GM18499 (cell line): ENCODE measurements around the gene SPRR2A.
"Not testable (repeated sequence)": the region's sequence is repeated elsewhere in the genome, so short reads cannot be mapped to it uniquely, and the experiment has no call there.

Experiments used
- ATAC-seq: cut with Tn5 transposase; IDR thresholded peaks from one replicate; pipeline ENCODE4 v1.9.1; 2021; ENCODE audit warnings: moderate number of reproducible peaks; ENCODE audit not compliant: insufficient read depth, unreplicated experiment

SPRR2A gene

DNA sequence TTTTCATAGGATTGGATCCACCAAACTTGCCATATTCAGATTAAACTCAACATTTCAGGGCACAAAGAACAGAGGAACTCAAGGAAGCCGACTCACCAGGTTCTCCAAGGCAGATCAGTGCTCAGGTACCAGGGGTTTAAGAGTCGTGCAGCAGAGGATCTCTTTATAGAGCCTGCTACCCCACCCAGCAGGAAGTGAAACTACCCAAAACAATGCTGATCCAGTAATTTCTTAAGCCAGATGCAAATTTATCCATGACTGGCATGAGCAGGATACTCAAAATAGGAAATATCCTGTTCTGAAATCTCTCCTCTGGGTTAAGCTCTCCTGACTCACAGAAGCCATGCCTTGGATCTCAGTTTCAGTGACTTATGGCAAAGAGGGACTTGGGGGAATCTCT lies at the start of gene SPRR2A:
TSS of gene SPRR2A (minus strand) at position 138 of the 400 bp plus-strand sequence. CDS start 777 bp downstream, outside the sequence.
- ATAC-seq = no peak

DNA sequence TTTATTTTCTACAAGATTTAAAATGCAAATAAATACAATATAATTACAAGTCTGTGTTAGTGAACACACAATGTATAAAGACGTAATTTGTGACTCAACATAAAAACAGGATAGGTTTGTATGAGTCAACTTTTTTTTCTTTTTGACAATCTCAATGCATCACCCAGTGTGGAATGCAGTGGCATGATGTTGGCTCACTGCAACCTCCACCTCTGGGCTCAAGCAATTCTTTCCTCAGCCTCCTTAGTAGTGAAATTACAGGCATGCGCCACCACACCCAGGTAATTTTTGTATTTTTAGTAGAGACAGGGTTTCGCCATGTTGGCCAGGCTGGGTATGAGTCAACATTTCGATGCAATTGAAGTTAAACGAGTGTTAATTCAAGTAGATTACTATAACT lies 42.9 kb upstream of the SPRR2A start:
- ATAC-seq = no peak

DNA sequence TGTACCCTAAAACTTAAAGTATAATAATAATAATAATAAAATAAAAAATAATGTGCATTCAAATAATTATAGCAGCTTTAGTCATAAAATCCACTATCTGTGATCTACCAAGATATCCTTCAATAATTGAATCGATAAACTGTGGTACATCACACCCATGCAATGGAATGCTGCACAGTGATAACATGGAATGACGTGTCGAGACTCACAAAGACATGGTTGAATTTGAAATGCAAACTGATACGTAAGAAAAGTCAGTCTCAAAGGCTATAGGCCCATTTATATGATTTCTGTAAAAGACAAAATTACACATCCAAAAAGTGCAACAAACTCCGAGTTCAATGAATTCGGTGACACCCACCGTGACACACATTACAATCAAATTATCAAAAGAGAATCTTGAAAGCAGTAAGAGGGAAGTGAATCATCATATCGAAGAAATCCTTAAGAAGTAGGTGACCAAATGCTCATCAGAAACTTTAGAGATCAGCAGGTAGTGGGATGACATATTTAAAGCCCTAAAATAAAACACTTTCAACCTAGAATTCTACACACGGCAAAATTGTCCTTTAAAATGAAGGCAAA lies 42.2 kb upstream of the SPRR2A start:
- no peak for ATAC-seq

DNA sequence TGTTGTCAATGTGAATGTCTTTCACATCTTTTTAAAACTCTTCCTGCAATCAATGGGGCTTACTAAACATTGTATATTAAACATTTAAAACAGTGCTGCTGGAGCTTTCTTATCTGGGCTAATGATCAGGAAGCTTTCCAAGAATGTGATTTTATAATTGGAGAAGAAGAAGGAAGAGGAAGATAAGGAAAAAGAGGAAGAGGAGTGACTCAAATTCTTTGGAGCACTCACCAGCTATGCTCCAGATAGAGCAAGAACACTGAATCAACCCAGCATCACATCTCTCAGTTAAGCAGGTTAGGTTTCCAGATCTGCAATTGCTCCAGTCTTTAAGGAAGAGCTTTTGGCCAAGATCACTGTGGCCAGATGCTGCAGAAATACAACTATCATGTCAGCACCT lies 38.5 kb upstream of the SPRR2A start:
- no peak for ATAC-seq

DNA sequence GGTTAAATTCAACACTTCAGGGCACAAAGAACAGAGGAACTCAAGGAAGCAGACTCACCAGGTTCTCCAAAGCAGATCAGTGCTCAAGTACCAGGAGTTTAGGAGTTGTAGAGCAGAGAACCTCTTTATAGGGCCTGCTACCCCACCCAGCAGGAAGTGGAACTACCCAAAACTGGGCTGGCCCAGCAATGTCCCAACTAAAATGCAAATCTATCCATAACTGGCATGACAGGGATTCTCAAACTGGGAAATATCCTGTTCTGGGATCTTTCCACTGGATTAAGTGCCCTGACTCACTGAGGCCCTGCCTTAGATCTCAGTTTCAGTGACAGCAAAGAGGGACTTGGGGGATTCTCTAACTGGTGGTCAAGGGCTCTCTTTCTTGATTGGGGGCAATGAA lies 37.1 kb upstream of the SPRR2A start, which contains the start of gene SPRR2E:
TSS of gene SPRR2E (minus strand) at position 101 of the 400 bp plus-strand sequence. CDS start 775 bp downstream, outside the sequence.
- ATAC-seq = no peak

DNA sequence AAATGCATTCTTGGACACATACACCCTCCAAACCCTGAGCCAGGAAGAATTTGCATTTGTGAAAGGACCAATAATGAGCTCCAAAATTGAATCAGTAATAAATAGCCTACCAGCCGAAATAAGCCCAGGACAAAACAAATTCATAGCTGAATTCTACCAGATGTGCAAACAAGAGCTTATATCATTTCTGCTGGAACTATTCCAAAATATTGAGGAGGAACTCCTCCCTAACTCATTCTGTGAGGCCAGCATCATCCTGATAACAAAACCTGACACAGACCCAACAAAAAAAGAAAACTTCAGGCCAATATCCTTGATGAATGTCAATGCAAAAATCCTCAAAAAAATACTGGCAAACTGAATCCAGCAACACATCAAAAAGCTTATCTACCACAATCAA lies 30.3 kb upstream of the SPRR2A start:
- no peak for ATAC-seq

DNA sequence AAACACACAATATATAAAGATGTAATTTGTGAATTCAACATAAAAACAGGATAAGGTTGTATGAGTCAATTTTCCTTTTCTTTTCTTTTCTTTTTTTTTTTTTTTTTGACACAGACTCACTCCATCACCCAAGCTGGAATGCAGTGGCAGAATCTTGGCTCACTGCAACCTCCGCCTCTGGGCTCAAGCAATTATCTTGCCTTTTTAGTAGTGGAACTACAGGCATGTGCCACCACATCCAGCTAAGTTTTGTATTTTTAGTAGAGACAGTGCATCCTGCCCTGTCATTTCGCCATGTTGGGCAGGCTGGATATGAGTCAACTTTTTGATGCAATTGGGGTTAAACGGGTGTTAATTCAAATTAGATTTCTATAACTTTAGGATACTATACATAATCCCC lies 24.4 kb upstream of the SPRR2A start:
- no peak for ATAC-seq

DNA sequence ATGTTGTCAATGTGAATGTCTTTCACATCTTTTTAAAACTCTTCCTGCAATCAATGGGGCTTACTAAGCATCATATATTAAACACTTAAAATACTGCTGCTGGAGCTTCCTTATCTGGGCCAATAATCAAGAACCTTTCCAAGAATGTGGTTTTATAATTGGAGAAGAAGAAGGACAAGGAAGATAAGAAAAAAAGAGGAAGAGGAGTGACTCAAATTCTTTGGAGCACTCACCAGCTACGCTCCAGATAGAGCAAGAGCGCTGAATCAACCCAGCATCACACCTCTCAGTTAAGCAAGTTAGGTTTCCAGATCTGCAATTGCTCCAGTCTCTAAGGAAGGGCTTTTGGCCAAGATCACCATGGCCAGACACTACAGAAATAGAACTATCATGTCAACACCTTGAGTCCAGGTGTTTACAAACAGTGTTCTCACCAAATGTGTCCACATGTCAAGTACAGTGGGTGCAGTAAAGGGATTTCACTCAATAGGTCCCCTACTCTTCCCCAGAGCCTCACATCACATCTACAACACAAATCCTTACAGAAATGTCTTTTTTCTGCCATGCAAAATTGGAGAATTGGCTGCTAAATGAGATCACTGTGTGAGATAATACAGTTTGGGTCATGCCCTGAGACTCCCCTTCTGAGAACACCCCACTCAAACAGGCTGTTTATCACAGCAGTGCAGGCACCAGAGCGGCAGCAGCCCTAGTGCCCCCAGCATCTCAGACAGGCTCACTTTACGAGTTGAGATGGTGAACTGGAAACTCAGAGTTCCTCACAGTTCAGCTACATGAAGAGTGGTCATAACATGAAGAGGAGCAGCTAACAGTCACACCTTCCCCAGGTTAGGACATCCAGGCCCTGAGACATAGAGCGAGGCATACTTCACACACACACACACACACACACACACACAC lies 15.8 kb upstream of the SPRR2A start:
- no peak for ATAC-seq

DNA sequence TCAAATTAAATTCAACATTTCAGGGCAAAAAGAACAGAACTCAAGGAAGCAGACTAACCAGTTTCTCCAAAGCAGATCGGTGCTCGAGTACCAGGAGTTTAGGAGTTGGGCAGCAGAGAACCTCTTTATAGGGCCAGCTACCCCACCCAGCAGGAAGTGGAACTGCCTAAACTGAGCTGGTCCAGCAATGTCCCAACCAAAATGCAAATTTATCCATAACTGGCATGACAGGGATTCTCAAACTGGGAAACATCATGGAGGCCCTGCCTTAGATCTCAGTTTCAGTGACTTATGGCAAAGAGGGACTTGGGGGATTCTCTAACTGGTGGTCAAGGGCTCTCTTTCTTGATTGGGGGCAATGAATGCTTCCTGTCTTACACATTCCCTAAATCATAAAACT lies 14.2 kb upstream of the SPRR2A start, which contains the start of gene SPRR2B:
TSS of gene SPRR2B (minus strand) at position 101 of the 400 bp plus-strand sequence. CDS start 772 bp downstream, outside the sequence.
- ATAC-seq = no peak

DNA sequence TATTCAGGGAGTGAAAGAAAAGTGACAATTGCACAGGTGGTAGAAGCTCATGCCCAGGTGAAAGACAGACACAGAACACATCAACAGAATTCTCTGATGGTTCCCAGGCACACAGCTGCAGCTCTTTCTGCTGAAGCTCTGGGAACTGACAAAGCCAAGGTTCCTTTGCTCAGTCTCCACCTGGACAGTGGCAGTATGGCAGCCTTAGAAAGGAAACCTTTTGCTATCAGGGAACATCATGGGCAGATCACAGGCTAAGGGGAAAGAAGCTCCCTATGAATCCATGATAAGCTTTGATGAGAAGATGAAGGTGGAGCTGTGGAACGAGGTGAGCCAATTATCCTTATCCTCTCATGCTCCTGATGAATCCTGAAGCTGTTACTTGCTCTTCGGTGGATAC lies 12.9 kb upstream of the SPRR2A start:
- no peak for ATAC-seq

DNA sequence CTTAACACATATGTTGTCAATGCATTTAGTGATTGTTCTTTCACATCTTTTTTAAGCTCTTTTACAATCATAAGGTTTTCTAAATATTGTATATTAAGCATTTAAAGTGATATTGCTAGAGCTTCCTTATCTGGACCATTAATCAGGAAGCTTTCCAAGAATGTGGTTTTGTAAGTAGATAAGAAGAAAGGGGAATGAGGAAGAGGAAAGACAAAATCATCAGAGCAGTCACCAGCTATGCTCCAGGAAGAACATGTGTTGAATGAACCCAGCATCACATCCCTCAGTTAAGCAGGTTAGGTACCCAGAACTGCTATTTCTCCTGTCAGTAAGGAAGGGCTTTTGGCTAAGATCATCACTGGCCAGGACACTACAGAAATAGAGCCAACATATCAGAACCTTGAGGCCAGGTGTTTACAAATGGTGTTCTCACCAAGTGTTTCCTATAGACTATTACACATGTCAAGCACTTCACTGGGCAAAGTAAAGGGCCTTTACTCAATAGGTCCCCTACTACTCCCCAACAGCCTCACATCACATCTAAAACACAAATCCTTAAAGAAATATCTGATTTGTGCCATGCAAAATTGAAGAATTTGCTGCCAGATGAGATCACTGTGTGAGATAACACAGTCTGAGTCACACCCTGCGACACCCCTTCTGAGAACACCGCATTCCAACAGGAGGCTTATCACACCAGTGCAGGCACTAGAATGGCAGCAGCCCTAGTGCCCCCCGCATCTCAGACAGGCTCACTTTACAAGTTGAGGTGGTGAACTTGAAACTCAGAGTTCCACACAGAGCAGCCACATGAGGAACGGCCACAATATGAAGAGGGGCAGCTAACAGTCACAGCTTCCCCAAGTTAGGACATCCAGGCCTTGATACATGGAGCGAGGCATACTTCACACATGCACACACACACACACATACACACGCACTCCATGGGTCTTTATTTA lies 1.8 kb upstream of the SPRR2A start:
- no peak for ATAC-seq

DNA sequence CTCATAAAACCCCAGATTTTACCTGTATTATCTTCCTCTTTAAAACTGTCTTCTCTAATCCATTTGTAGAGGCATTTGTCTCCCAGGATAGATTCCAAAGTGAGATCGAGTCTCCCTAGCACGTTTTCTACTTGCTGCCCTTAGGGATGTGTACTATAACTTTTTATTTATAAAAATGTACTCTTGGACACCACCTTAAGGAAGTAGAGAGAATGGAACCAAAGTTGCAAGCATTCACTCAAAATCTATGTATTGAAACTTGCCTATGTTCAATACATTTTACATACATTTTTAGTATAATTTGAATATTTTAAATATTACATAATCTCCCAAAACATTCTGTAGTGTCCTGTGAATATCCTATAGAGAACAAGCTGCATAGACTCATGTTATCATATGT lies 842 bp upstream of the SPRR2A start:
- ATAC-seq = no peak

DNA sequence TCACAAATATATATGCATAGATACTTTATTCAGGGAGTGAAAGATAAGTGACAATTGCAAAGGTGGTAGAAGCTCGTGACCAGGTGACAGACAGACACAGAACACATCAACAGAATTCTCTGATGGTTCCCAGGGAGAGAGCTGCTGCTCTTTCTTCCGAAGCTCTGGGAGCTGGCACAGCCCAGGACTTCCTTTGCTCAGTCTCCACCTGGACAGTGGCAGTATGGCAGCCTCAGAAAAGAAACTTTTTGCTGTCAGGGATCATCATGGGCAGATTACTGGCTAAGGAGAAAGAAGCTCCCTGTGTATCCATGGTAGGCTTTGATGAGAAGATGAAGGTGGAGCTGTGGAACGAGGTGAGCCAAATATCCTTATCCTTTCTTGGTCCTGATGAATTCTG lies 1.2 kb downstream of the SPRR2A start:
- ATAC-seq = not testable (repeated sequence)

DNA sequence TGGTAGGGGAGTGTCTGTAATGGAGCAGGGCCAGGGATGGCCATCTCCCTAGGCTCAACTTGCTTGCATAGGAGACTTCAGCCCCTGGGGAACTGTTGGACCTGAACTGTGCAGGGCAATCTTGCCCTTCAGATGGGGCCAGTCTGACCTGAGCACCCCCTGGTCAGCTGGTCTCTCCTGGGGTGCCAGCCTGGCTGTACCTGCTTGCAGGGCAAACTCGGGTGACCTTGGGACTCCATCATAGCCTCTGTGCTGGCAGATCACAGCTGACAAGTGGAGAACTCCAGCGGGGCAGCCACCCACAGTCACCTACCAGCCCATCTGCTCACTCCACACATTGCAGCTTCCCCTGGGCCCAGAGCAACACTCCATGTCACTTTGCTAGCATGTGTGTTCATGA lies 8.1 kb downstream of the SPRR2A start:
- no peak for ATAC-seq

DNA sequence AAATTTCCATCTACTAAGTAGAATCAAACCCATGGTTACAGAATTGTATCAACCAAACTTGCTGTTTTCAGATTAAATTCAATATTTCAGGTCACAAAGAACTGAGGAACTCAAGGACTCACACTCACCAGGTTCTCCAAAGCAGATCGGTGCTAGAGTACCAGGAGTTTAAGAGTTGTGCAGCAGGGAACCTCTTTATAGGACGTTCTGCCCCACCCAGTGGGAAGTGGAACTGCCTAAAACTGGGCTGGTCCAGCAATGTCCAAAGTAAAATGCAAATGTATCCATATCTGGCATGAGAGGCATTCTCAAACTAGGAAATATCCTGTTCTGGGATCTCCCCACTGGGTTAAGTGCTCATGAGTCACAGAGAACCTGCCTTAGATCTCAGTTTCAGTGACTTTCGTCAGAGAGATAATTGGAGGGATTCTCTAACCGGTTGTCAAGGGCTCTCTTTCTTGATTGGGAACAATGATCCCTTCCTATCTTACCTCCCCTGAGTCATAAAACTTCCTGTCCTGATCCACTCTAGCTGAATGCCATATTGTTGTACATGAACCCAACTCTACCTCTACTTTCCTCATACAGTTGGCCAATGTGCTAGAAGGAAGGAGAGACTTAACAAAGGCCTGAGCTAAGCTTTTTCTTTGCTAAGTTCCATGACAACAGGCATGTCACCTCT lies 16.2 kb downstream of the SPRR2A start, which contains the start of gene SPRR2D:
TSS of gene SPRR2D (minus strand) at position 171 of the 682 bp plus-strand sequence. CDS start 774 bp downstream, outside the sequence.
- ATAC-seq = no peak

DNA sequence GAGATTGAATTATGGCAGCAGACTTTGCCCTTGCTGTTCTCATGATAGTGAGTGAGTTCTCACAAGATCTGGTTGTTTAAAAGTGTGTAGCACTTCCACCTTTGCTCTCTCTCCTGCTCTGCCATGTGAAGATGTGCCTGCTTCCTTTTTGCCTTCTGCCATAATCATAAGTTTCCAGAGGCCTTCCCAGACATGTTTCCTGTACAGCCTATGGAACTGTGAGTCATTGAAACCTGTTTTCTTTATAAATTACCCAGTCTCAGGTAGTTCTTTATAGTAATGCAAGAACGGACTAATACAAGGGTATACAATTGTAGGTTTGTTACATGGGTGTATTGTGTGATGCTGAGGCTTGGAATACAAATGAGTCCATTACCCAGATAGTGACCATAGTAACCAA lies 22.1 kb downstream of the SPRR2A start:
- no peak for ATAC-seq

DNA sequence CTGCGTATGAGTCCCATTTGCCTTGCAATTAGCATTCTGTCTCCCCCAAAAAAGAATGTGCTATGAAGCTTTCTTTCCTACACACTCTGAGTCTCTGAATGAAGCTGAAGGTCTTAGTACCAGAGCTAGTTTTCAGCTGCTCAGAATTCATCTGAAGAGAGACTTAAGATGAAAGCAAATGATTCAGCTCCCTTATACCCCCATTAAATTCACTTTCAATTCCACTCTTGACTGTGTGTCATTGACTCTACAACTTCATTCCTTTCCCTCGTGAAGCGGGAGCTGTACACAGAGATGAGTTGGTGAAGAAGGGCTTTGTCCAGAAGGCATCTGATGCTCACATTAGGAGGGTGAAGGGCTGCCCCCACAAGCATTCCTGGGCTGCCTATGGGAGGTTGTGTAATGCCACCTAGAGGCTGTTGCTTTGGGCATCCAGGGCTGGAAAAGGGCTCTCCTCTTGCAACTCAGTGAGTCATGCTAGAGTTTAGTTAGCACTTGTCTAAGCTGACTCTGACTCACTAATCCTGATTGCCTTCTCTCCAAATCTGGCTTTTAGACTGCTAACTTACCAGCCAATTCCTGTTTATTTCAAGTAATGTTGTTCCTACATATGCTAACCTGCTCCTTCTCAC lies 24.5 kb downstream of the SPRR2A start:
- ATAC-seq = no peak

DNA sequence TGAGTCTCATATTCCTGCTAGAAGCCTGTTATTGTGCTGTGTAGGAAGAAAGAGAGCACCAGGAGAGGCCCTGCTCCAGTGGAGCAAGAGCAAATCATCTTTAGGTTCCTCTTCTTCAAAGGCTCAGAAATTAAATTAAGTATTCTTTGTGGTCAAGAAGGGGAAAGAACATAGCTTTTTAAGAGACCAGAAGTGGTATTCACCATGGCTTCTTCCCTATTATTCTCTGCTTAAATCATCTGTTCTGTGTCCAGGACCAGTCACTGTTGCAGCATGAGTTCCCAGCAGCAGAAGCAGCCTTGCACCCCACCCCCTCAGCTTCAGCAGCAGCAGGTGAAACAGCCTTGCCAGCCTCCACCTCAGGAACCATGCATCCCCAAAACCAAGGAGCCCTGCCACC lies 25.2 kb downstream of the SPRR2A start:
- ATAC-seq = no peak

DNA sequence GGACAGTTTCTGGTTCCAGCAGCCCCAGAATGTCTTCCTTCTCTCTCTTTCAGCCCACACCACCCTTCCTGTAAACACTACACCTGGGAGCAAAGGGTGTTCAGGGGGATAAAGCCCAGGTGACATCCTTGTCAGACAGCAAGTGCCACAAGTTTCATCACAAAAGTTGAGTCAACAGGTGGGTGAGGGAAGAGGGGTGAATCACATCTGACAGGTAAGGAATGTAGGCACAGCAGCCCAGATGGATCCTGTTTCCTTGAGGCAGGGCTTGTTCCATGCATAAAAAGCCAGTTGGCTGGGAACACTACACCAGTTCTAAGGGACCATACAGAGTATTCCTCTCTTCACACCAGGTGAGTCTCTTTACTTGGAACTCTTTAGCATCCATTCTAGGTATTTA lies 26.4 kb downstream of the SPRR2A start, which contains the start of gene SPRR1B:
TSS of gene SPRR1B (plus strand) at position 309 of the 400 bp plus-strand sequence. CDS start 1,143 bp downstream, outside the sequence.
- no peak for ATAC-seq
